ENCODE measurements around the gene MORF4L2.
A peak's percentile ranks its signal among the peaks of the same experiment; 100 is the strongest.

The MORF4L2 gene

GRCh38 chrX:103631145-103631544 is 55.4 kb downstream of the MORF4L2 start:
- no peak for DNase-seq

DNA sequence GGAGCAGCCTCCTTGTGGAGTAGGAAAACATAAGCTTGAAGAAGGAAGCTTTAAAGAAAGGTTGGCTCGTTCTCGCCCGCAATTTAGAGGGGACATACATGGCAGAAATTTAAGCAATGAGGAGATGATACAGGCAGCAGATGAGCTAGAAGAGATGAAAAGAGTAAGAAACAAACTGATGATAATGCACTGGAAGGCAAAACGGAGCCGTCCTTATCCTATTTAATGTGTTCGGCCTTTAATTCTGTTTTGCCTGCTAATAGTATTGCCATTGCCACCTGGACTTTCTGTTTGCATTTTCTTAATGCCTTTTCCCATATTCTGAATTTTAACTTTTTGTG is 56.4 kb downstream of the MORF4L2 start:
- no peak for DNase-seq

DNA sequence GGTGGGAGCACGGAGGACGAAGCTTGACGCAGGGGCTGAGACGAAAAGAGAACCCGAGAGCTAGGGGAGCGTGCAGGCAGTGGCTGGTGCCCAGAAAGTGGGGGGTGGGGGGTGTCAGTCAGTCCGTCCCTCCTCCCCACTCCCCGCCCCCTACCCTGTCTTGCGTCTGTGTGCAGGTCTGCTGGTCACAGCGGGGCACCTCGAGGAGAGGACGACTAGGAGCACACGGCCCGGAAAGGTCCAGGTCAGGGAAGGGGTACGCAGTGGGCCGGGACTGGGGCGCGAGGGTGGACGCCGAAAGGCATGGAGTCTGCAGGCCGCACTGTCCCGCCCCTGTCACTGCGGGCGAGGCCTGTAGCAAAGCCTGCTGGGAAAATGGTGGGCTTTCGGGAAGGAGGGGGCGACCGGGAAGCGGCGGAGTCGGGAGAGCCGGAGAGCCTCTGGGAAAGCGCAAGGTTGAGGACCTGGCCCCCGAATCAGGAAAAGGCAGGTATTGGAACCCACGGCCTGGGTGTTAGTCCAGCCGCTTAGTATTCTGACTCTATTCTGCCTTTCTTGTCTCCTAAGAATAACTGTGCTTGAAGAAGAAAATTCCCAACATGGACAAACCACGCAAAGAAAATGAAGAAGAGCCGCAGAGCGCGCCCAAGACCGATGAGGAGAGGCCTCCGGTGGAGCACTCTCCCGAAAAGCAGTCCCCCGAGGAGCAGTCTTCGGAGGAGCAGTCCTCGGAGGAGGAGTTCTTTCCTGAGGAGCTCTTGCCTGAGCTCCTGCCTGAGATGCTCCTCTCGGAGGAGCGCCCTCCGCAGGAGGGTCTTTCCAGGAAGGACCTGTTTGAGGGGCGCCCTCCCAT is 57.0 kb downstream of the MORF4L2 start:
- peak; percentile 20 for DNase-seq

DNA sequence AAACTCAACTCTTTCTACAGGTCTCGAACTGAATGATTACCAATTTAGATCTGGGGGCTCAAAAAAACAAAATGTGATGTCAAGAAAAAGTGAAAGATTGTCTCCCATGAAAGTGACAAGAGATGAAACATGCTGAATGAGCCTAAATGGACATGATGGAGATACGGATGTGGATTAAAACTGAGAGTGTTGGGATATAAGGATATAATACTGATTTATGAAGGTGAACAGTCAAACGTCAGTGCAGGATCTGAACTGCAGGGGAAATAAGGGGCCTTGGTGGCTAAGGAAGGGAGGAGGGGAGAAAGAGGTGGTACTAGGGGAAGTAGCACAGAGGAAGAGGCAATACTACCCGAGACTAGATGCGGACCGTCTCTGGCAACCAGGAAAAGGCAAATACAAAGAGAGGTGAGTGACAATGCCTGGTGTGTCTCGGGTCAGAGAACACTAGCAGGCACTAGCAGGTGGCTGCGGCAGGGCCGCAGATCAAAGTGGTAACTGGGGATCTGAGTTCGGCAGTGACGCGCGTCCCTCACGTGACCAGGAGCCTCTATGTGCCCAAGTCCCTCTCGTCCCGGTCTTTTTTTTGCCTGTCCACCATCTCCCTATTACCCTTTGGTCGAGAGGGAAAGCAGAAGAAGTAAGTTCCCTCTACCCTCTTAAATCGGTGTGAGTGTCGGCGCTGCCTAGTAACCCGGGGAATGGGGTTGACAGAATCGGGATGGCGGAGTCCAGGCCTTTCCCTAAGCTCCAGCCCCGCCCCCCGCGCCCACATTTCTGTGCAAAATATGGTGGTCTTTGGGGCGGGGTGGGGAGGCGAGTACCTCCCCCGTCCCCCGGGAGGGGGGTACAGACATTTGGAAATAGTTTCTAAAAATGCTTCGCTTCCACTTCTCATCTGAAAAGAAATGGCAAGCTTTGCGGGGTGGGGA is 57.8 kb downstream of the MORF4L2 start, which contains the start of gene TCEAL1:
Gene TCEAL1, plus strand, starts transcription at position 590 of the 932 bp plus-strand sequence. CDS start 942 bp downstream, outside the sequence.
- peak; percentile 50 for DNase-seq

- DNase-seq: no peak
Measured at GRCh38 chrX:103626855-103627254, 59.6 kb downstream of the MORF4L2 start.

Measured in CD4-positive, alpha-beta T cell treated with Interleukin-10 for 1 hour (primary cell).